ENCODE results near the gene MUC5AC.

- TF ChIP-seq CTCF (IDR thresholded peaks at IDR 0.05; ENCODE audit: poor library complexity, severe bottlenecking) (no peak), POLR2AphosphoS5 (IDR thresholded peaks at IDR 0.05) (no peak), MXI1 (conservative IDR thresholded peaks at IDR 0.05; ENCODE audit: poor library complexity, severe bottlenecking) (no peak), RAD21 (conservative IDR thresholded peaks at IDR 0.05) (no peak), TAF1 (IDR thresholded peaks at IDR 0.05; ENCODE audit: low read depth) (no peak), EZH2 (IDR thresholded peaks at IDR 0.05; ENCODE audit: borderline replicate concordance, insufficient read depth, low read length, poor library complexity, severe bottlenecking) (no peak), SMC3 (conservative IDR thresholded peaks at IDR 0.05; ENCODE audit: poor library complexity) (no peak), EP300 (conservative IDR thresholded peaks at IDR 0.05; ENCODE audit: poor library complexity, severe bottlenecking) (no peak), REST (IDR thresholded peaks at IDR 0.05; ENCODE audit: borderline replicate concordance) (no peak)
Observed at GRCh38 chr11:1193326-1194230, 35.8 kb downstream of the MUC5AC start.
